AG10803 (cell line): ENCODE measurements around the gene ZNF587B.

Experiments
- DNase-seq: peaks from one replicate; pipeline ENCODE4 v3.0.0; 2010; ENCODE audit warnings: low read depth
- H3K4me3 ChIP-seq: 2 replicates; pipeline ENCODE4 v1.5.1; 2011; ENCODE audit warnings: mild to moderate bottlenecking, low read length, control low read depth
- CTCF ChIP-seq: conservative IDR thresholded peaks from 2 replicates; pipeline ENCODE4 v1.5.1; 2011; ENCODE audit warnings: mild to moderate bottlenecking, low read length, control low read depth, inconsistent platforms

The ZNF587B gene

GRCh38 chr19:57813919-57814504 lies 16.1 kb upstream of the ZNF587B start:
- H3K4me3 ChIP-seq = peak overlapping the region; percentile 93
- peak; percentile 29 for DNase-seq
- no peak for TF ChIP-seq CTCF

GRCh38 chr19:57814505-57815246 lies 15.4 kb upstream of the ZNF587B start, which contains the start of gene ZNF552:
TSS of gene ZNF552 (minus strand) at chr19:57814913. CDS start at chr19:57814743, 170 bp downstream.
- DNase-seq = peak; percentile 89

GRCh38 chr19:57815247-57816075 lies 14.6 kb upstream of the ZNF587B start:
- peak overlapping the region; percentile 93 for H3K4me3 ChIP-seq

More at GRCh38 chr19:57814505-57815246, 15.4 kb upstream of the ZNF587B start, which contains the start of gene ZNF552:
- no peak for TF ChIP-seq CTCF
- H3K4me3 ChIP-seq = peak within 1 kb of the TSS; percentile 93

DNA sequence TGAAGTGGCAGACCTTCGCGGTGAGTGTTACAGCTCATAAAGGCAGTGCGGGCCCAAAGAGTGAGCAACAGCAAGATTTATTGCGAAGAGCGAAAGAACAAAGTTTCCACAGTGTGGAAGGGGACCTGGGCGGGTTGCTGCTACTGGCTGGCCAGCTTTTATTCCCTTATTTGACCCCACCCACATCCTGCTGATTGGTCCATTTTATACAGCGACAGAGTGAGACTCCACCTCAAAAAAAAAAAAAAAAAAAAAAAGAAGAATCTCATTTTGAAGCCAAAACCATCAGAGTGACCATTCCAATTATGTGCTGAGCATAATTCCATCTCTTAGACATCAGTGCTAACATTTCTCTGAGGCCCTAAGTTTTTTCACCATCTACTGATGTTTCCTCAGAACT lies 13.4 kb upstream of the ZNF587B start:
- TF ChIP-seq CTCF = no peak
- DNase-seq = no peak
- H3K4me3 ChIP-seq = no peak overlapping the region

More at GRCh38 chr19:57815247-57816075, 14.6 kb upstream of the ZNF587B start:
- DNase-seq = no peak
- no peak for TF ChIP-seq CTCF

DNA sequence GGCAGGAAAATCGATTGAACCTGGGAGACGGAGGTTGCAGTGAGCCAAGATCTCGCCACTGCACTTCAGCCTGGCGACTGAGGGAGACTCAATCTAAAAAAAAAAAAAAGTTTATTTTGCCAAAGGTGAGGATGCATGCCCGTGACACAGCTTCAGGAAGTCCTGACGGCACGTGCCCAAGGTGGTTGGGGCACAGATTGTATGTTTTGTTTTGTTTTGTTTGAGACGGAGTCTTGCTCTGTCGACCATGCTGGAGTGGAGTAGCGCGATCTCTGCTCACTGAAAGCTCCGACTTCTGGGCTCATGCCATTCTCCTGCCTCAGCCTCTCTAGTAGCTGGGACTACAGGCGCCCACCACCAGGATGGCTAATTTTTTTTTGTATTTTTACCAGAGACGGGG lies 12.1 kb upstream of the ZNF587B start:
- DNase-seq = no peak
- TF ChIP-seq CTCF = no peak
- H3K4me3 ChIP-seq = no peak overlapping the region

DNA sequence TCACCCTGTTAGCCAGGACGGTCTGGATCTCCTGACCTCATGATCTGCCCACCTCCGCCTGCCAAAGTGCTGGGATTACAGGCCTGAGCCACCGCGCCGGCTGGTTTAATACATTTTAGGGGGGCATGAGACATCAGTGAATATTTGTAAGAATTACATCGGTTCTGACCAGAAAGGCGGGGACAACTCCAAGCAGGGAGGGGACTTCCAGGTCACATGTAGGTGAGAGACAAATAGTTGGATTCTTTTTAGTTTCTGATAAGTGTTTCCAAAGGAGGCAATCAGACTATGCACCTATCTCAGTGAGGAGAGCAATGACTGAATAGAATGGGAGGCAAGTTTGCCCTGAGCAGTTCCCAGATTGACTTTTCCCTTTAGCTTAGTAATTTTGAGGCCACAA lies 11.7 kb upstream of the ZNF587B start:
- no peak for TF ChIP-seq CTCF
- no peak overlapping the region for H3K4me3 ChIP-seq
- no peak for DNase-seq
